KOPT-K1 (cell line): ENCODE data around the gene TBC1D1.

Experiments used
- H3K27ac ChIP-seq: fragments of 200-600 bp; sonication (generic); 2 replicates; pipeline ENCODE4 v1.5.1; 2016; ENCODE audit warnings: antibody characterized with exemption, mild to moderate bottlenecking, low read depth, low read length; ENCODE audit not compliant: poor library complexity, severe bottlenecking
- H3K36me3 ChIP-seq: fragments of 200-600 bp; sonication (generic); 2 replicates; pipeline ENCODE4 v1.5.1; 2017; ENCODE audit warnings: antibody characterized with exemption, mild to moderate bottlenecking, low read length, moderate library complexity; ENCODE audit not compliant: insufficient read depth
- H3K9me3 ChIP-seq: fragments of 200-600 bp; sonication (generic); 2 replicates; pipeline ENCODE4 v1.5.1; 2017; ENCODE audit warnings: antibody characterized with exemption, low read length, mild to moderate bottlenecking; ENCODE audit not compliant: insufficient read depth, poor library complexity, severe bottlenecking

TBC1D1 gene

GRCh38 chr4:38034986-38035882, 144.3 kb downstream of the TBC1D1 start:
- Histone ChIP-seq H3K36me3 (peaks cover 59% of the 10 kb centered on the region), H3K9me3 (no peaks in the 10 kb centered on the region), H3K27ac (no peak overlapping the region)

GRCh38 chr4:38036548-38036947, 145.7 kb downstream of the TBC1D1 start:
- Histone ChIP-seq H3K36me3 (peaks cover 60% of the 10 kb centered on the region), H3K27ac (no peak overlapping the region)

GRCh38 chr4:38037612-38038011, 146.7 kb downstream of the TBC1D1 start:
- Histone ChIP-seq H3K9me3 (no peaks in the 10 kb centered on the region), H3K27ac (no peak overlapping the region), H3K36me3 (peaks cover 61% of the 10 kb centered on the region)

More at GRCh38 chr4:38036548-38036947, 145.7 kb downstream of the TBC1D1 start:
- no peaks in the 10 kb centered on the region for H3K9me3 ChIP-seq

GRCh38 chr4:38040619-38041018, 149.7 kb downstream of the TBC1D1 start:
- Histone ChIP-seq H3K36me3 (peaks cover 82% of the 10 kb centered on the region), H3K9me3 (no peaks in the 10 kb centered on the region)

GRCh38 chr4:38044060-38044459, 153.2 kb downstream of the TBC1D1 start:
- H3K27ac ChIP-seq = no peak overlapping the region
- no peaks in the 10 kb centered on the region for H3K9me3 ChIP-seq
- peaks cover 80% of the 10 kb centered on the region for H3K36me3 ChIP-seq

More at GRCh38 chr4:38040619-38041018, 149.7 kb downstream of the TBC1D1 start:
- no peak overlapping the region for H3K27ac ChIP-seq

GRCh38 chr4:38045289-38045988, 154.6 kb downstream of the TBC1D1 start:
- Histone ChIP-seq H3K36me3 (peaks cover 87% of the 10 kb centered on the region), H3K27ac (no peak overlapping the region), H3K9me3 (no peaks in the 10 kb centered on the region)

- Histone ChIP-seq H3K36me3 (peaks cover 86% of the 10 kb centered on the region), H3K27ac (no peak overlapping the region), H3K9me3 (no peaks in the 10 kb centered on the region)
These were observed 156.0 kb downstream of the TBC1D1 start for GRCh38 chr4:38046727-38047489.

- peaks cover 84% of the 10 kb centered on the region for H3K36me3 ChIP-seq
These were observed 158.8 kb downstream of the TBC1D1 start for GRCh38 chr4:38049545-38050170.

GRCh38 chr4:38050560-38051350, 159.9 kb downstream of the TBC1D1 start:
- Histone ChIP-seq H3K36me3 (peaks cover 84% of the 10 kb centered on the region), H3K9me3 (no peaks in the 10 kb centered on the region), H3K27ac (no peak overlapping the region)

More at GRCh38 chr4:38049545-38050170, 158.8 kb downstream of the TBC1D1 start:
- Histone ChIP-seq H3K9me3 (no peaks in the 10 kb centered on the region), H3K27ac (no peak overlapping the region)

GRCh38 chr4:38055566-38055965, 164.7 kb downstream of the TBC1D1 start:
- no peak overlapping the region for H3K27ac ChIP-seq
- H3K9me3 ChIP-seq = no peaks in the 10 kb centered on the region
- H3K36me3 ChIP-seq = peaks cover 87% of the 10 kb centered on the region

GRCh38 chr4:38056011-38056685, 165.3 kb downstream of the TBC1D1 start:
- peaks cover 87% of the 10 kb centered on the region for H3K36me3 ChIP-seq
- H3K27ac ChIP-seq = no peak overlapping the region
- H3K9me3 ChIP-seq = no peaks in the 10 kb centered on the region

- Histone ChIP-seq H3K36me3 (peaks cover 77% of the 10 kb centered on the region), H3K27ac (no peak overlapping the region), H3K9me3 (no peaks in the 10 kb centered on the region)
These were observed 167.3 kb downstream of the TBC1D1 start for GRCh38 chr4:38058151-38058550.

- Histone ChIP-seq H3K9me3 (no peaks in the 10 kb centered on the region), H3K36me3 (peaks cover 59% of the 10 kb centered on the region)
These were observed 170.0 kb downstream of the TBC1D1 start for GRCh38 chr4:38060829-38061431.

More at GRCh38 chr4:38060829-38061431, 170.0 kb downstream of the TBC1D1 start:
- no peak overlapping the region for H3K27ac ChIP-seq
